ENCODE data around the gene TPSD1. TPM values are rescaled to one million over a fixed set of nuclear protein-coding genes. Genes with fewer than 3 reads are reported as not detected.

TPSD1 gene
- total and polyA plus RNA-seq, 9 of the 15 experiments (the other 6 are each of a cell fraction or from before 2014, with no cell fraction given), result not detected

DNA sequence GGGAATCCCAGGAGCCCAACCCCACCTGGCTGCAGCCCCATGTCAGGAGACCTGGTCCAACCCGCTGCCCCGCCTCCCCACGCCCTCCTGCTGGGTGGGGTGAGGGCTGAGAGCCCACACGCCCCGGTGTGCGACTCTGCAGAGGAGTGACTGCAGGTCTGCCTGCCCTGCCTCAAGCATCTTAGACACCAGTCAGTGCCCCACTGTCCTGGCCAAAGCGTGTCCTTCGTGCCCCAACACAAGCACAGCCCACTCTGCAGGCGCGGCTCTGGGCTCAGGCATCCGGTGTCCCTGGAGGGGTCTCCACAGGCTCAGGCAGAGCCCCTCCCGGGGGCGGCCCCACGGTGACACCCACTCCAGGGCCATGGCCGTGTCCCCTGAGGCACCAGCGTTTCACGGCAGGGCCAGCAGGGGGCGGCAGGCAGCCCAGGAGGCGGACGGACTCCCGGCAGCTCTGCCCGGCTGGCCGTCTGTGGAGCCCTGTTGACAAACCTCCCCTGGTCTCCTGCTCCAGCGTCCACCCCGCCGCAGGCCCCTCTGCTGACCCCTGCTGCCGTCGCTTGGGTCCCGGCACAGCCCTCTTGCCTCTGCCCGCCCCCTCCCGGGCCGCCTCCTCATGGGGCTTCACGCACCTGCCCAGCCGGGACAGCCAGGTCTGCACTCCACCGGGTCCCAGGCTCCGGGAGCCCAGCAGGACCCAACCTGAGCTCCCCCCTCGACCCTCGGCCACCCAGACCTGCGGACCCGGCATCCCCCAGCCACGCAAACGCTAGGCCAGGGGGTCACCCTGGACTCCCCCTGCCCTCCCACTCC, 45.0 kb downstream of the TPSD1 start (continued):
- TF ChIP-seq FUS (optimal IDR thresholded peaks at IDR 0.05; ENCODE audit: low read depth, low read length) (no peak), IFI16 (CRISPR knock-in tag; IDR thresholded peaks at IDR 0.05) (no peak), ZNF316 (IDR thresholded peaks at IDR 0.05) (no peak), RHOXF2B (CRISPR knock-in tag; conservative IDR thresholded peaks at IDR 0.05) (no peak), CREM (IDR thresholded peaks at IDR 0.05; ENCODE audit: low read depth) (peak; percentile 42; the same call in 1 of the 2 replicates), POLR2G (IDR thresholded peaks at IDR 0.05; ENCODE audit: low read depth, low read length) (peak; percentile 60), FOXA3 (CRISPR knock-in tag; conservative IDR thresholded peaks at IDR 0.05 in 1 of 2, IDR thresholded peaks at IDR 0.05 in 1 of 2) (peak in 1 of 2 experiments; percentile 87; a peak in 2 of 4 replicates), GTF2E2 (tag; IDR thresholded peaks at IDR 0.05) (no peak), ESRRA (IDR thresholded peaks at IDR 0.05; ENCODE audit: borderline replicate concordance, low read depth) (peak; percentile 28; the same call in 1 of the 2 replicates), RAD21 (CRISPR knock-in tag; conservative IDR thresholded peaks at IDR 0.05 in 1 of 2, IDR thresholded peaks at IDR 0.05 in 1 of 2) (peak; percentile 38 to 68)
- TF ChIP-seq, protein P1, sequence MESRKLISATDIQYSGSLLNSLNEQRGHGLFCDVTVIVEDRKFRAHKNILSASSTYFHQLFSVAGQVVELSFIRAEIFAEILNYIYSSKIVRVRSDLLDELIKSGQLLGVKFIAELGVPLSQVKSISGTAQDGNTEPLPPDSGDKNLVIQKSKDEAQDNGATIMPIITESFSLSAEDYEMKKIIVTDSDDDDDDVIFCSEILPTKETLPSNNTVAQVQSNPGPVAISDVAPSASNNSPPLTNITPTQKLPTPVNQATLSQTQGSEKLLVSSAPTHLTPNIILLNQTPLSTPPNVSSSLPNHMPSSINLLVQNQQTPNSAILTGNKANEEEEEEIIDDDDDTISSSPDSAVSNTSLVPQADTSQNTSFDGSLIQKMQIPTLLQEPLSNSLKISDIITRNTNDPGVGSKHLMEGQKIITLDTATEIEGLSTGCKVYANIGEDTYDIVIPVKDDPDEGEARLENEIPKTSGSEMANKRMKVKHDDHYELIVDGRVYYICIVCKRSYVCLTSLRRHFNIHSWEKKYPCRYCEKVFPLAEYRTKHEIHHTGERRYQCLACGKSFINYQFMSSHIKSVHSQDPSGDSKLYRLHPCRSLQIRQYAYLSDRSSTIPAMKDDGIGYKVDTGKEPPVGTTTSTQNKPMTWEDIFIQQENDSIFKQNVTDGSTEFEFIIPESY (CRISPR knock-in tag; IDR thresholded peaks at IDR 0.05), result no peak
- TF ChIP-seq, protein P2, sequence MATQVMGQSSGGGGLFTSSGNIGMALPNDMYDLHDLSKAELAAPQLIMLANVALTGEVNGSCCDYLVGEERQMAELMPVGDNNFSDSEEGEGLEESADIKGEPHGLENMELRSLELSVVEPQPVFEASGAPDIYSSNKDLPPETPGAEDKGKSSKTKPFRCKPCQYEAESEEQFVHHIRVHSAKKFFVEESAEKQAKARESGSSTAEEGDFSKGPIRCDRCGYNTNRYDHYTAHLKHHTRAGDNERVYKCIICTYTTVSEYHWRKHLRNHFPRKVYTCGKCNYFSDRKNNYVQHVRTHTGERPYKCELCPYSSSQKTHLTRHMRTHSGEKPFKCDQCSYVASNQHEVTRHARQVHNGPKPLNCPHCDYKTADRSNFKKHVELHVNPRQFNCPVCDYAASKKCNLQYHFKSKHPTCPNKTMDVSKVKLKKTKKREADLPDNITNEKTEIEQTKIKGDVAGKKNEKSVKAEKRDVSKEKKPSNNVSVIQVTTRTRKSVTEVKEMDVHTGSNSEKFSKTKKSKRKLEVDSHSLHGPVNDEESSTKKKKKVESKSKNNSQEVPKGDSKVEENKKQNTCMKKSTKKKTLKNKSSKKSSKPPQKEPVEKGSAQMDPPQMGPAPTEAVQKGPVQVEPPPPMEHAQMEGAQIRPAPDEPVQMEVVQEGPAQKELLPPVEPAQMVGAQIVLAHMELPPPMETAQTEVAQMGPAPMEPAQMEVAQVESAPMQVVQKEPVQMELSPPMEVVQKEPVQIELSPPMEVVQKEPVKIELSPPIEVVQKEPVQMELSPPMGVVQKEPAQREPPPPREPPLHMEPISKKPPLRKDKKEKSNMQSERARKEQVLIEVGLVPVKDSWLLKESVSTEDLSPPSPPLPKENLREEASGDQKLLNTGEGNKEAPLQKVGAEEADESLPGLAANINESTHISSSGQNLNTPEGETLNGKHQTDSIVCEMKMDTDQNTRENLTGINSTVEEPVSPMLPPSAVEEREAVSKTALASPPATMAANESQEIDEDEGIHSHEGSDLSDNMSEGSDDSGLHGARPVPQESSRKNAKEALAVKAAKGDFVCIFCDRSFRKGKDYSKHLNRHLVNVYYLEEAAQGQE (IDR thresholded peaks at IDR 0.05; ENCODE audit: borderline replicate concordance), result peak; percentile 25; the same call in 1 of the 2 replicates
- TF ChIP-seq, protein P2 (CRISPR knock-in tag; IDR thresholded peaks at IDR 0.05; ENCODE audit: low read depth), result 0 out of 2 replicates have a peak, but pooled peaks have one; percentile 23
